GM23338 (cell line): ENCODE results near the gene RBFOX1. TPM values are rescaled to one million over a fixed set of nuclear protein-coding genes. Genes with fewer than 3 reads are reported as not detected.

Experiments used
- ATAC-seq: fragments of 200-7000 bp; cut with Tn5 transposase; 3 replicates; pipeline ENCODE4 v1.9.1; 2020
- DNase-seq: peaks from one replicate; pipeline ENCODE4 v3.0.0-alpha.2; 2015; ENCODE audit warnings: low spot score
- H2AFZ ChIP-seq: fragments of 200-600 bp; sonication (generic); 2 replicates; pipeline ENCODE4 v1.8.0; 2016; ENCODE audit warnings: antibody characterized with exemption, mild to moderate bottlenecking, moderate library complexity
- H3F3A ChIP-seq: fragments of 200-600 bp; sonication (generic); replicated peaks from 2 replicates; pipeline ENCODE4 v1.8.0; 2017; ENCODE audit warnings: antibody characterized with exemption, mixed run types, low read depth
- H3K27ac ChIP-seq: fragments of 200-600 bp; sonication (generic); 2 replicates; pipeline ENCODE4 v1.6.1; 2016; ENCODE audit warnings: low read depth
- H3K27me3 ChIP-seq: fragments of 200-600 bp; sonication (generic); 2 replicates; pipeline ENCODE4 v1.8.0; 2016; ENCODE audit warnings: mild to moderate bottlenecking, mixed run types, moderate library complexity; ENCODE audit not compliant: insufficient read depth
- H3K36me3 ChIP-seq: fragments of 200-600 bp; sonication (generic); 2 replicates; pipeline ENCODE4 v1.8.0; 2016; ENCODE audit warnings: mild to moderate bottlenecking; ENCODE audit not compliant: insufficient read depth
- H3K4me1 ChIP-seq: fragments of 200-600 bp; sonication (generic); 2 replicates; pipeline ENCODE4 v1.8.0; 2016; ENCODE audit warnings: mild to moderate bottlenecking, moderate library complexity; ENCODE audit not compliant: insufficient read depth
- H3K4me2 ChIP-seq: fragments of 200-600 bp; sonication (generic); 2 replicates; pipeline ENCODE4 v1.7.1; 2017; ENCODE audit warnings: mixed run types
- H3K4me3 ChIP-seq: fragments of 200-600 bp; sonication (generic); 2 replicates; pipeline ENCODE4 v1.6.1; 2016; ENCODE audit warnings: mixed run types
- H3K79me2 ChIP-seq: fragments of 200-600 bp; sonication (generic); replicated peaks from 2 replicates; pipeline ENCODE4 v1.8.0; 2017; ENCODE audit warnings: mild to moderate bottlenecking; ENCODE audit not compliant: insufficient read depth
- H3K9me2 ChIP-seq: fragments of 200-600 bp; sonication (generic); 2 replicates; pipeline ENCODE4 v1.8.0; 2017; ENCODE audit not compliant: insufficient read depth
- H4K20me1 ChIP-seq: fragments of 200-600 bp; sonication (generic); replicated peaks from 2 replicates; pipeline ENCODE4 v1.8.0; 2017; ENCODE audit warnings: mild to moderate bottlenecking; ENCODE audit not compliant: insufficient read depth
- H3K27ac Mint-ChIP-seq: 2 replicates; pipeline ENCODE4 v1.8.0; 2020; ENCODE audit warnings: inconsistent platforms, mild to moderate bottlenecking, moderate library complexity, mixed read lengths
- H3K27me3 Mint-ChIP-seq: 3 replicates; pipeline ENCODE4 v1.8.0; 2022; ENCODE audit warnings: low read depth, mild to moderate bottlenecking, moderate library complexity, mixed read lengths, inconsistent platforms; ENCODE audit not compliant: insufficient read depth, poor library complexity
- H3K36me3 Mint-ChIP-seq: 3 replicates; pipeline ENCODE4 v1.8.0; 2021; ENCODE audit warnings: low read depth, mild to moderate bottlenecking, inconsistent platforms, moderate library complexity, mixed read lengths
- H3K4me1 Mint-ChIP-seq: 3 replicates; pipeline ENCODE4 v1.8.0; 2020; ENCODE audit warnings: mild to moderate bottlenecking, inconsistent platforms, mixed read lengths
- H3K4me3 Mint-ChIP-seq: 3 replicates; pipeline ENCODE4 v1.8.0; 2021; ENCODE audit warnings: moderate library complexity, mild to moderate bottlenecking, inconsistent platforms, mixed read lengths
- H3K9me3 Mint-ChIP-seq: 3 replicates; pipeline ENCODE4 v1.8.0; 2020; ENCODE audit warnings: moderate library complexity, mild to moderate bottlenecking, inconsistent platforms, mixed read lengths
- CREB1 ChIP-seq: fragments of 250-450 bp; sonication (Bioruptor Pico); IDR thresholded peaks from 2 replicates; pipeline ENCODE4 v1.5.0; 2020; ENCODE audit warnings: low read depth, mild to moderate bottlenecking, moderate library complexity
- ETS1 ChIP-seq: IDR thresholded peaks from 2 replicates; pipeline ENCODE4 v1.6.1; 2016; ENCODE audit warnings: antibody characterized with exemption
- EZH2 ChIP-seq: fragments of 200-600 bp; sonication (generic); IDR thresholded peaks from one replicate; pipeline ENCODE4 v1.8.0; 2017; ENCODE audit warnings: antibody characterized with exemption, mild to moderate bottlenecking, low read depth; ENCODE audit not compliant: unreplicated experiment
- JUNB ChIP-seq: IDR thresholded peaks from one replicate; pipeline ENCODE4 v1.6.1; 2016; ENCODE audit warnings: antibody characterized with exemption; ENCODE audit not compliant: unreplicated experiment
- NANOG ChIP-seq: IDR thresholded peaks from 2 replicates; pipeline ENCODE4 v1.6.1; 2016; ENCODE audit warnings: antibody characterized with exemption, borderline replicate concordance
- POLR2AphosphoS5 ChIP-seq: IDR thresholded peaks from 2 replicates; pipeline ENCODE4 v1.6.1; 2016; ENCODE audit warnings: antibody characterized with exemption, low read depth
- REST ChIP-seq: IDR thresholded peaks from one replicate; pipeline ENCODE4 v1.6.1; 2018; ENCODE audit warnings: antibody characterized with exemption; ENCODE audit not compliant: unreplicated experiment
- STAT1 ChIP-seq: IDR thresholded peaks from one replicate; pipeline ENCODE4 v1.6.1; 2016; ENCODE audit warnings: antibody characterized with exemption; ENCODE audit not compliant: unreplicated experiment
- polyA plus RNA-seq: library from polyadenylated mRNA; unstranded; fragments of >200 nt; fragmentation: Nextera tagmentation; extraction: Ambion mirVana; gene quantifications from 2 replicates; pipeline ENCODE4 v1.2.1, GENCODE V29; 2016
- total RNA-seq: library from RNA; depleted of rRNA; stranded (reverse); fragments of >200 nt; shearing (Covaris generic); gene quantifications from 2 replicates; pipeline ENCODE4 v1.2.3, GENCODE V29; 2014

The RBFOX1 gene
- total and polyA plus RNA-seq, 2 experiments from 2014 or later = 2.5 to 3.6 TPM

- no peak overlapping the region for H2AFZ ChIP-seq
- no peaks in the 10 kb centered on the region for H3K79me2 ChIP-seq
- no peak for TF ChIP-seq ETS1
- no peak for TF ChIP-seq EZH2
- TF ChIP-seq CREB1 = no peak
- no peak for TF ChIP-seq POLR2AphosphoS5
- TF ChIP-seq NANOG = no peak
- TF ChIP-seq JUNB = no peak
- TF ChIP-seq STAT1 = no peak
- no peaks in the 10 kb centered on the region; the same call in 1 of the 2 replicates for H3K4me1 ChIP-seq
- H3K36me3 ChIP-seq = no peaks in the 10 kb centered on the region
- Mint-ChIP-seq H3K27me3 (no peaks in the 10 kb centered on the region), H3K4me3 (no peak overlapping the region), H3K4me1 (peaks cover 18% of the 10 kb centered on the region), H3K27ac (no peak overlapping the region), H3K36me3 (no peaks in the 10 kb centered on the region), H3K9me3 (peaks cover 11% of the 10 kb centered on the region; the same call in 2 of the 3 replicates)
- H3K4me3 ChIP-seq = no peak overlapping the region
- H3F3A ChIP-seq = no peaks in the 10 kb centered on the region
- ATAC-seq = no peak
- no peaks in the 10 kb centered on the region for H4K20me1 ChIP-seq
- no peak overlapping the region for H3K4me2 ChIP-seq
- H3K9me2 ChIP-seq = no peaks in the 10 kb centered on the region
- H3K27me3 ChIP-seq = no peaks in the 10 kb centered on the region
- no peak for DNase-seq
- H3K27ac ChIP-seq = no peak overlapping the region
Measured at GRCh38 chr16:7431723-7432122, 99.1 kb downstream of the RBFOX1 start.

- Histone ChIP-seq H3K4me2 (no peak overlapping the region), H3K36me3 (no peaks in the 10 kb centered on the region), H3K27me3 (no peaks in the 10 kb centered on the region), H3F3A (no peaks in the 10 kb centered on the region), H3K27ac (no peak overlapping the region), H3K9me2 (no peaks in the 10 kb centered on the region), H3K4me1 (peaks cover 16% of the 10 kb centered on the region), H3K4me3 (no peak overlapping the region), H2AFZ (no peak overlapping the region), H4K20me1 (no peaks in the 10 kb centered on the region), H3K79me2 (no peaks in the 10 kb centered on the region)
- H3K9me3 Mint-ChIP-seq = no peaks in the 10 kb centered on the region; the same call in 2 of the 3 replicates
- no peaks in the 10 kb centered on the region for H3K36me3 Mint-ChIP-seq
- no peak overlapping the region for H3K4me3 Mint-ChIP-seq
- peaks cover 57% of the 10 kb centered on the region for H3K4me1 Mint-ChIP-seq
- ATAC-seq (no peak), DNase-seq (no peak)
- no peak for TF ChIP-seq POLR2AphosphoS5
- no peaks in the 10 kb centered on the region for H3K27me3 Mint-ChIP-seq
- no peak overlapping the region for H3K27ac Mint-ChIP-seq
Measured at GRCh38 chr16:7436306-7436705, 103.7 kb downstream of the RBFOX1 start.

GRCh38 chr16:7437135-7437804 is 104.6 kb downstream of the RBFOX1 start:
- no peak for ATAC-seq
- H3K36me3 Mint-ChIP-seq = no peaks in the 10 kb centered on the region
- DNase-seq = no peak
- Histone ChIP-seq H3K27me3 (no peaks in the 10 kb centered on the region), H4K20me1 (no peaks in the 10 kb centered on the region), H3K79me2 (no peaks in the 10 kb centered on the region), H3F3A (no peaks in the 10 kb centered on the region), H3K36me3 (no peaks in the 10 kb centered on the region), H3K4me2 (no peak overlapping the region), H3K9me2 (no peaks in the 10 kb centered on the region), H3K4me1 (peaks cover 16% of the 10 kb centered on the region), H3K4me3 (no peak overlapping the region), H3K27ac (no peak overlapping the region), H2AFZ (no peak overlapping the region)
- peaks cover 58% of the 10 kb centered on the region for H3K4me1 Mint-ChIP-seq
- no peaks in the 10 kb centered on the region for H3K27me3 Mint-ChIP-seq
- no peak overlapping the region for H3K4me3 Mint-ChIP-seq
- no peak for TF ChIP-seq REST
- H3K9me3 Mint-ChIP-seq = no peaks in the 10 kb centered on the region; the same call in 2 of the 3 replicates
- no peak overlapping the region for H3K27ac Mint-ChIP-seq
